ENCODE results near the gene CCDC91. TPM values are rescaled to one million over a fixed set of nuclear protein-coding genes. Genes with fewer than 3 reads are reported as not detected.

Gene CCDC91
- total and polyA plus RNA-seq, 9 of the 15 experiments (the other 6 are each of a cell fraction or from before 2014, with no cell fraction given) = 10.1 to 31.1 (median 26.3) TPM

DNA sequence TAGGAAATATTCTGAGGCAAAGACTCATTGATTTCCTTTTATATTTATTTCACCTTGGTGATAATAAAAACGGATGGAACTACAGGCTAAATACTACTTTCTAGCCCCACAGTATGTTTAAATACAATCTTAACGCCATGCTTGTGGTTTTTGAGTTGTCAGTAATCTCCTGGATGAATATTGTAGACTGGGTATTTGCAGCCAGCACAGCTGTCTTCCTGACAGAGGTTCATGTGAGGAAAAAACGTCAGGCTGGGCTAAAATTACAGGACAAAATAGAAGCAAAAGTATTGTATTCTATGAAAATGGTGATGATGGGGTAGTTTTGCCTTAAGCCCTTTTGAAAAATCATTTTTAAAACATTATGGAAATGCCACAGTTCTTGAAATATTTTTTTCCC is 140.9 kb downstream of the CCDC91 start:
- CTCF ChIA-PET (ENCODE audit: low intra/inter-chr PET ratio) = no interaction called here
- H3K27ac ChIP-seq (ENCODE audit: extremely low read depth, low read depth, low read length) = no peak overlapping the region
- intact Hi-C loops (cut with micrococcal nuclease) = no loop called here
- no peak overlapping the region for H2AFZ ChIP-seq (ENCODE audit: low read depth, low read length)
- TF ChIP-seq CREB1 (IDR thresholded peaks at IDR 0.05) = no peak
- no peak for TF ChIP-seq CREB1 (CRISPR knock-in tag; IDR thresholded peaks at IDR 0.05)
- TF ChIP-seq BRCA1 (IDR thresholded peaks at IDR 0.05) = no peak
- TF ChIP-seq BRCA1 (CRISPR knock-in tag; IDR thresholded peaks at IDR 0.05) = no peak
- no peak for TF ChIP-seq ZNF696 (CRISPR knock-in tag; conservative IDR thresholded peaks at IDR 0.05)
- TF ChIP-seq HSF4 (CRISPR knock-in tag; IDR thresholded peaks at IDR 0.05; ENCODE audit: borderline replicate concordance) = no peak
- no peak for TF ChIP-seq ARHGAP35 (IDR thresholded peaks at IDR 0.05; ENCODE audit: partially characterized antibody)
- TF ChIP-seq GABPB1 (CRISPR knock-in tag; IDR thresholded peaks at IDR 0.05) = no peak
- no peak for TF ChIP-seq GATA2 (CRISPR knock-in tag; IDR thresholded peaks at IDR 0.05)
- no peak for TF ChIP-seq BACH1 (tag; IDR thresholded peaks at IDR 0.05)
- TF ChIP-seq ZFX (CRISPR knock-in tag; IDR thresholded peaks at IDR 0.05) = no peak
- no peak for TF ChIP-seq ZNF77 (CRISPR knock-in tag; IDR thresholded peaks at IDR 0.05)
- TF ChIP-seq SREBF2 (CRISPR knock-in tag; IDR thresholded peaks at IDR 0.05) = no peak
- TF ChIP-seq STAT5B (CRISPR knock-in tag; IDR thresholded peaks at IDR 0.05) = no peak
- no peak for TF ChIP-seq PHB (CRISPR knock-in tag; IDR thresholded peaks at IDR 0.05)
- no peak for TF ChIP-seq ZBTB8A (IDR thresholded peaks at IDR 0.05; ENCODE audit: partially characterized antibody)
- TF ChIP-seq ZNF217 (CRISPR knock-in tag; IDR thresholded peaks at IDR 0.05) = no peak
- TF ChIP-seq, protein P1, sequence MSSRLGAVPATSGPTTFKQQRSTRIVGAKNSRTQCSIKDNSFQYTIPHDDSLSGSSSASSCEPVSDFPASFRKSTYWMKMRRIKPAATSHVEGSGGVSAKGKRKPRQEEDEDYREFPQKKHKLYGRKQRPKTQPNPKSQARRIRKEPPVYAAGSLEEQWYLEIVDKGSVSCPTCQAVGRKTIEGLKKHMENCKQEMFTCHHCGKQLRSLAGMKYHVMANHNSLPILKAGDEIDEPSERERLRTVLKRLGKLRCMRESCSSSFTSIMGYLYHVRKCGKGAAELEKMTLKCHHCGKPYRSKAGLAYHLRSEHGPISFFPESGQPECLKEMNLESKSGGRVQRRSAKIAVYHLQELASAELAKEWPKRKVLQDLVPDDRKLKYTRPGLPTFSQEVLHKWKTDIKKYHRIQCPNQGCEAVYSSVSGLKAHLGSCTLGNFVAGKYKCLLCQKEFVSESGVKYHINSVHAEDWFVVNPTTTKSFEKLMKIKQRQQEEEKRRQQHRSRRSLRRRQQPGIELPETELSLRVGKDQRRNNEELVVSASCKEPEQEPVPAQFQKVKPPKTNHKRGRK (tag; IDR thresholded peaks at IDR 0.05) = no peak
- TF ChIP-seq ETV5 (CRISPR knock-in tag; IDR thresholded peaks at IDR 0.05; ENCODE audit: low read depth) = no peak
- TF ChIP-seq ZNF384 (IDR thresholded peaks at IDR 0.05; ENCODE audit: low read depth, low read length) = no peak
- no peak for TF ChIP-seq BRD4 (IDR thresholded peaks at IDR 0.05)
- H3K9me3 ChIP-seq (replicated peaks; ENCODE audit: control insufficient read depth, insufficient read depth, low read depth, low read length) = no peaks in the 10 kb centered on the region
- H3K9ac ChIP-seq (ENCODE audit: insufficient read depth in 1 of 2, low read depth in 2 of 2, low read length in 2 of 2) = no peak overlapping the region
- WGBS (ENCODE audit: insufficient coverage, low coverage, missing lambda C conversion rate) = 13% methylated on average over 3 of the region's 3 CpGs
- in situ Hi-C loops (cut with MboI) = no loop called here
- H3K4me2 ChIP-seq (ENCODE audit: insufficient read depth, low read length) = no peak overlapping the region
- no peaks in the 10 kb centered on the region for H3K36me3 ChIP-seq (ENCODE audit: control insufficient read depth, insufficient read depth, low read length)
- H3K27me3 ChIP-seq (ENCODE audit: control insufficient read depth in 2 of 2, insufficient read depth in 2 of 2, low read length in 2 of 2) = no peaks in the 10 kb centered on the region
- no peak overlapping the region for H3K4me3 ChIP-seq
- POLR2A ChIA-PET = no interaction called here
- no peak for DNase-seq (ENCODE audit: extremely low read depth in 1 of 4, low spot score in 3 of 4)
- H3K4me1 ChIP-seq (replicated peaks in 1 of 2; ENCODE audit: control insufficient read depth in 2 of 2, insufficient read depth in 2 of 2, low read length in 2 of 2) = peaks cover 0 to 4% of the 10 kb centered on the region in 2 experiments; a peak in 1 of 5 replicates
- H3K9me1 ChIP-seq (ENCODE audit: control insufficient read depth, insufficient read depth, low read length) = no peaks in the 10 kb centered on the region
- no peaks in the 10 kb centered on the region for H3K79me2 ChIP-seq (ENCODE audit: control insufficient read depth, insufficient read depth, low read length)
- no peak for ATAC-seq
- H4K20me1 ChIP-seq (replicated peaks; ENCODE audit: control insufficient read depth, insufficient read depth, low read length) = no peaks in the 10 kb centered on the region
- no TSS peak for BruUV-seq (replicated peaks)
- FAIRE-seq = no peak
